OCI-LY1 (cell line): ENCODE measurements around the gene DUOXA1.

Experiments
- H2AFZ ChIP-seq: fragments of 200-600 bp; sonication (generic), shearing (Covaris generic); 2 replicates; pipeline ENCODE4 v1.6.0; 2014; ENCODE audit warnings: antibody characterized with exemption, mild to moderate bottlenecking, low read length
- H3F3A ChIP-seq: fragments of 200-600 bp; sonication (generic), shearing (Covaris generic); 2 replicates; pipeline ENCODE4 v1.6.0; 2014; ENCODE audit warnings: mild to moderate bottlenecking, antibody characterized with exemption, low read length, moderate library complexity; ENCODE audit not compliant: insufficient read depth
- H3K27ac ChIP-seq: fragments of 200-600 bp; sonication (generic); 2 replicates; pipeline ENCODE4 v1.5.1; 2014; ENCODE audit warnings: low read length, mixed run types, mild to moderate bottlenecking, low read depth; ENCODE audit not compliant: poor library complexity, severe bottlenecking
- H3K27me3 ChIP-seq: fragments of 200-600 bp; sonication (generic); 2 replicates; pipeline ENCODE4 v1.6.0; 2014; ENCODE audit warnings: antibody characterized with exemption, mild to moderate bottlenecking, low read length, moderate library complexity; ENCODE audit not compliant: insufficient read depth
- H3K36me3 ChIP-seq: fragments of 200-600 bp; sonication (generic); 2 replicates; pipeline ENCODE4 v1.6.1; 2014; ENCODE audit warnings: mild to moderate bottlenecking, antibody characterized with exemption, low read length, moderate library complexity, mixed read lengths; ENCODE audit not compliant: insufficient read depth
- H3K4me1 ChIP-seq: fragments of 200-600 bp; sonication (generic); 2 replicates; pipeline ENCODE4 v1.5.1; 2014; ENCODE audit warnings: mild to moderate bottlenecking, low read length, moderate library complexity; ENCODE audit not compliant: insufficient read depth, severe bottlenecking
- H3K4me2 ChIP-seq: fragments of 200-600 bp; sonication (generic), shearing (Covaris generic); 2 replicates; pipeline ENCODE4 v1.6.1; 2014; ENCODE audit warnings: low read length
- H3K4me3 ChIP-seq: fragments of 200-600 bp; sonication (generic); 2 replicates; pipeline ENCODE4 v1.5.1; 2014; ENCODE audit warnings: low read length, low read depth, mild to moderate bottlenecking, mixed read lengths; ENCODE audit not compliant: poor library complexity, severe bottlenecking
- H3K79me2 ChIP-seq: fragments of 200-600 bp; shearing (Covaris generic); 2 replicates; pipeline ENCODE4 v1.6.1; 2016; ENCODE audit warnings: mixed run types, low read length, mixed read lengths; ENCODE audit not compliant: insufficient read depth
- H3K9ac ChIP-seq: fragments of 200-600 bp; sonication (generic), shearing (Covaris generic); 2 replicates; pipeline ENCODE4 v1.6.1; 2014; ENCODE audit warnings: mild to moderate bottlenecking, low read length, mixed read lengths
- H3K9me2 ChIP-seq: fragments of 200-600 bp; sonication (generic), shearing (Covaris generic); 2 replicates; pipeline ENCODE4 v1.6.1; 2014; ENCODE audit warnings: low read depth, mild to moderate bottlenecking, low read length, mixed read lengths
- H3K9me3 ChIP-seq: fragments of 200-600 bp; shearing (Covaris generic); 2 replicates; pipeline ENCODE4 v1.6.1; 2014; ENCODE audit warnings: low read length, mixed read lengths
- H4K20me1 ChIP-seq: fragments of 200-600 bp; sonication (generic), shearing (Covaris generic); 2 replicates; pipeline ENCODE4 v1.6.0; 2016; ENCODE audit warnings: mild to moderate bottlenecking, low read length; ENCODE audit not compliant: insufficient read depth
- EZH2 ChIP-seq: fragments of 200-600 bp; sonication (generic), shearing (Covaris generic); IDR thresholded peaks from 2 replicates; pipeline ENCODE4 v1.8.0; 2017; ENCODE audit warnings: borderline replicate concordance, mixed run types, mild to moderate bottlenecking, antibody characterized with exemption, low read length, moderate library complexity, mixed read lengths
- TF ChIP-seq, protein P1 (sequence below): fragments of 200-600 bp; sonication (generic), shearing (Covaris generic); IDR thresholded peaks from 2 replicates; pipeline ENCODE4 v1.5.1; 2017; ENCODE audit warnings: mild to moderate bottlenecking, antibody characterized with exemption, low read length, moderate library complexity, mixed read lengths

The DUOXA1 gene

DNA sequence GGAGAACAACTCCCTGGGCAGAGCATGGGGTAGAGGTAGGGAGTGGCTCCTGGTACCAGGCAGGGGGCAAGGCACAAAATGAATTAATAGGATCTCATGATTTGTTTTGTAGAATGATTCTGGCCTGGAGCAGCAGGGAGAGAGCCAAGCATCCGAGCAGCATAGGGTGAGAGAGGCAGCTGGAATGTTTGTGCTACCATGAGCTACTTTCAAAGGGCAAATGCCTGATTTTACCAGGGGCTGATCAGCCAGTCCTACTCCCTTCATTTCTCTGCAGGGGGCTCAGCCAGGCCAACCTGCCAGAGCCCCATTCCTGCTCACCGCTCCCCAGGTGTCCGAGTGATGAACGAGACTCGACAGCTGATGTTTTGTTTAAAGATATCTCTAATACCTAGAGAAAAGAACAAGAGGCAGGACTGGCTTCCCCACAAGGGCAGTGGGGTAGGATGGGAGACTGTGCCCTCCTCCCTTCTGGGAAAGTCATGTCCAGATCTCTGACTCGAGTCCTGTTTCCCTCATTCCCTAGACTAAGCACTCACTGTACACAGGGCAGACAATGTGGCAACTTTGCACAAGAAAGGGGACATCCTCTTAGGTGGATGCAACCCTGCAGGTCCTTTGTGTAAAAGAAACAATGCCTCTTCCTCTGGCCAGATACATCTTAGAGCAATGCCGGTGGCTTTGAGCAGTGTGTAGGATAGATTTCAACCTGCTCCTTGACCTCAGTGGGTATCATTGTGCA is 28.6 kb downstream of the DUOXA1 start:
- H3K4me2 ChIP-seq, result no peak overlapping the region
- H3F3A ChIP-seq, result no peaks in the 10 kb centered on the region
- H3K27me3 ChIP-seq, result no peaks in the 10 kb centered on the region

DNA sequence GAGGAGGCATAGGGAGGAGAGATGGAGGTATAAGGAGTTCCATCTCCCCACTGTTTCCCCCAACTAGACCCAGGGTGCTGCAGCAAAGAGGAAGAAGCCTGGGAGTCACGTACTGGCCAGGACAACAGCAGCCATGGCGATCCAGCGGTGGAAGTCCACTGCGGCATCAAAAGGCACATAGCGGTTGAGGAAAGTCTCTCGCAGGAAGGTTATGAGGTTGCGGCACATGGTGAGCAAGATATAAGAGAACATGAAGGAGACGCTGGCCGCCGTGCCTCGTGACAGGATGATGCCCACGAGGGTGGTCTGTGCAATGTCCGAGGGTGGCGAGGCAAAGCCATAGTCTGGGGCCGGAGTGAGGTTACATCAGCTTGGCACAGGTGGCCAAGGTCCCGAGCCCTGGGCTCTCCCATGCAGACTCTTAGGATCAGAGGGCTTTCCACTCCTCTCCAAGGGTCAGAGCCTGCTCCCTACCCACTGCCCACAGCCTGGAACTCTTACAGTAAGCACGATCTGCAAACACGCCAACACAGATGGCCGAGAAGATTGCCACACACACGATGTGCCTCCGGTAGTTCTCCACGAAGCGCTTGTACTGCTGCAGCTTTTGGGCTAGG is 30.0 kb downstream of the DUOXA1 start:
- H4K20me1 ChIP-seq, result no peaks in the 10 kb centered on the region
- H3K9me2 ChIP-seq, result no peaks in the 10 kb centered on the region
- H3K9me3 ChIP-seq, result no peaks in the 10 kb centered on the region
- H3K4me3 ChIP-seq, result no peak overlapping the region
- H3K4me2 ChIP-seq, result no peak overlapping the region
- no peak overlapping the region for H3K9ac ChIP-seq
- TF ChIP-seq, protein P1, sequence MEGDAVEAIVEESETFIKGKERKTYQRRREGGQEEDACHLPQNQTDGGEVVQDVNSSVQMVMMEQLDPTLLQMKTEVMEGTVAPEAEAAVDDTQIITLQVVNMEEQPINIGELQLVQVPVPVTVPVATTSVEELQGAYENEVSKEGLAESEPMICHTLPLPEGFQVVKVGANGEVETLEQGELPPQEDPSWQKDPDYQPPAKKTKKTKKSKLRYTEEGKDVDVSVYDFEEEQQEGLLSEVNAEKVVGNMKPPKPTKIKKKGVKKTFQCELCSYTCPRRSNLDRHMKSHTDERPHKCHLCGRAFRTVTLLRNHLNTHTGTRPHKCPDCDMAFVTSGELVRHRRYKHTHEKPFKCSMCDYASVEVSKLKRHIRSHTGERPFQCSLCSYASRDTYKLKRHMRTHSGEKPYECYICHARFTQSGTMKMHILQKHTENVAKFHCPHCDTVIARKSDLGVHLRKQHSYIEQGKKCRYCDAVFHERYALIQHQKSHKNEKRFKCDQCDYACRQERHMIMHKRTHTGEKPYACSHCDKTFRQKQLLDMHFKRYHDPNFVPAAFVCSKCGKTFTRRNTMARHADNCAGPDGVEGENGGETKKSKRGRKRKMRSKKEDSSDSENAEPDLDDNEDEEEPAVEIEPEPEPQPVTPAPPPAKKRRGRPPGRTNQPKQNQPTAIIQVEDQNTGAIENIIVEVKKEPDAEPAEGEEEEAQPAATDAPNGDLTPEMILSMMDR, result no peak
- TF ChIP-seq EZH2, result no peak
- no peaks in the 10 kb centered on the region for H3F3A ChIP-seq
- no peaks in the 10 kb centered on the region for H3K27me3 ChIP-seq
- H3K4me1 ChIP-seq, result no peaks in the 10 kb centered on the region
- H3K79me2 ChIP-seq, result no peaks in the 10 kb centered on the region
- no peaks in the 10 kb centered on the region for H3K36me3 ChIP-seq
- H3K27ac ChIP-seq, result no peak overlapping the region
- H2AFZ ChIP-seq, result no peak overlapping the region

More for the DNA sequence above, 28.6 kb downstream of the DUOXA1 start:
- no peak overlapping the region for H3K4me3 ChIP-seq
- H3K9ac ChIP-seq, result no peak overlapping the region
- no peaks in the 10 kb centered on the region for H3K79me2 ChIP-seq
- H3K27ac ChIP-seq, result no peak overlapping the region
- H3K36me3 ChIP-seq, result no peaks in the 10 kb centered on the region
- H3K4me1 ChIP-seq, result no peaks in the 10 kb centered on the region
- no peaks in the 10 kb centered on the region for H3K9me3 ChIP-seq
- no peak for TF ChIP-seq EZH2
- TF ChIP-seq, protein P1, result no peak
- H3K9me2 ChIP-seq, result no peaks in the 10 kb centered on the region
- H4K20me1 ChIP-seq, result no peaks in the 10 kb centered on the region
- no peak overlapping the region for H2AFZ ChIP-seq

DNA sequence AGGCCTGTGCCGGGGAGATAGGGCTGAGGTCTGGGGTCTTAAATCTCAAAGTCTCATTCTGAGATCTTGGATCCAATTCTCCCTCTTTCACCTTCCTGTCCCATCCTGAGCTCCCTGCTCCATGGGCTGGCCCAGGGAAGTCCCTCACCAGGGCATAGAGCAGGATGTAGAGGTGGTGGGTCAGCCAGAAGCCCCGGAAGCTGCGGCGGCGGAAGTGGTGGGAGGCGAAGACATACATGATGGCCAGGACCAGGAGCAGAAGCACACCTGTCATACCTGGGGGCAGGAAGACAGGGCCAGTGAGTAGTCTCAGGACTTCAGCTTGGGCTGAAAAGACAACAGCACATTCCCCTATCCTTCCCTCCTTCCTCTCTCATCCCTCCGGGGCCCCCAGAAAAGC is 32.2 kb downstream of the DUOXA1 start:
- H3K4me1 ChIP-seq, result no peaks in the 10 kb centered on the region
- H3K9me2 ChIP-seq, result no peaks in the 10 kb centered on the region
- no peak overlapping the region for H3K9ac ChIP-seq
- H2AFZ ChIP-seq, result no peak overlapping the region
- no peak for TF ChIP-seq EZH2
- TF ChIP-seq, protein P1, result no peak
- H3K27ac ChIP-seq, result no peak overlapping the region
- H3K36me3 ChIP-seq, result no peaks in the 10 kb centered on the region
- H3K4me2 ChIP-seq, result no peak overlapping the region
- H3F3A ChIP-seq, result no peaks in the 10 kb centered on the region
- no peaks in the 10 kb centered on the region for H3K9me3 ChIP-seq
- 0 out of 2 replicates have a peak, but pooled peaks cover 4% of the 10 kb centered on the region for H3K27me3 ChIP-seq
- H4K20me1 ChIP-seq, result no peaks in the 10 kb centered on the region
- no peaks in the 10 kb centered on the region for H3K79me2 ChIP-seq
- no peak overlapping the region for H3K4me3 ChIP-seq
